Common myeloid progenitor, CD34-positive (primary cell): ENCODE results near the gene FKBP6.
A peak's percentile ranks its signal among the peaks of the same experiment; 100 is the strongest.
"Not testable (repeated sequence)": the region's sequence is repeated elsewhere in the genome, so short reads cannot be mapped to it uniquely, and the experiment has no call there.

Experiments
- CTCF ChIA-PET: fragments of 350-600 bp; sonication (Branson Sonifier 250); formaldehyde crosslinking; loops from one replicate; lab custom pipeline; 2021; ENCODE audit warnings: antibody characterized with exemption; lab: Charles Lee
- POLR2A ChIA-PET: fragments of 350-600 bp; sonication (Branson Sonifier 250); formaldehyde crosslinking; loops from one replicate; lab custom pipeline; 2021; ENCODE audit warnings: antibody characterized with exemption; lab: Charles Lee
- DNase-seq, 3 donors: peaks; one replicate each; pipeline versions ENCODE4 v3.0.0 to v3.0.0-alpha.2; 2013
- H3K27ac ChIP-seq, 2 experiments: 1 replicate in 1 of 2; 2 replicates in 1 of 2; pipeline ENCODE4 v1.7.0; 2013; ENCODE audit warnings: inconsistent platforms in 2 of 2, low read length in 2 of 2, mild to moderate bottlenecking in 2 of 2, low read depth in 1 of 2, moderate library complexity in 1 of 2; ENCODE audit not compliant: severe bottlenecking in 2 of 2, insufficient read depth in 1 of 2, poor library complexity in 1 of 2
- H3K27me3 ChIP-seq, 5 experiments: replicated peaks in 2 of 5; 1 replicate in 3 of 5; 2 replicates in 2 of 5; pipeline versions ENCODE4 v1.6.1 to v1.7.0; 2013; ENCODE audit warnings: low read length in 4 of 5, mild to moderate bottlenecking in 2 of 5, moderate library complexity in 2 of 5, inconsistent platforms in 1 of 5; ENCODE audit not compliant: insufficient read depth in 5 of 5, control insufficient read depth in 4 of 5
- H3K36me3 ChIP-seq, 4 experiments: 1 replicate in 2 of 4; 2 replicates in 2 of 4; pipeline versions ENCODE4 v1.6.1 to v1.7.0; 2013; ENCODE audit warnings: low read length in 3 of 4, control low read depth in 1 of 4, mild to moderate bottlenecking in 1 of 4; ENCODE audit not compliant: control insufficient read depth in 4 of 4, insufficient read depth in 4 of 4
- H3K4me1 ChIP-seq, 4 experiments: 1 replicate in 3 of 4; 2 replicates in 1 of 4; pipeline versions ENCODE4 v1.6.1 to v1.7.1; 2013; ENCODE audit warnings: low read length in 3 of 4, mild to moderate bottlenecking in 3 of 4, control low read depth in 1 of 4, inconsistent platforms in 1 of 4, moderate library complexity in 1 of 4; ENCODE audit not compliant: control insufficient read depth in 4 of 4, insufficient read depth in 4 of 4; ENCODE audit errors: control extremely low read depth in 1 of 4
- H3K4me3 ChIP-seq, 7 experiments: 1 replicate in 4 of 7; 2 replicates in 3 of 7; pipeline versions ENCODE4 v1.5.1 to v1.7.0; 2013; ENCODE audit warnings: mild to moderate bottlenecking in 7 of 7, low read length in 6 of 7, moderate library complexity in 6 of 7, inconsistent platforms in 2 of 7, low read depth in 2 of 7, control low read depth in 1 of 7; ENCODE audit not compliant: insufficient read depth in 4 of 7, control insufficient read depth in 1 of 7; ENCODE audit errors: extremely low read depth in 1 of 7
- H3K9me3 ChIP-seq, 5 experiments: 1 replicate in 4 of 5; 2 replicates in 1 of 5; pipeline versions ENCODE4 v1.6.1 to v1.7.1; 2013; ENCODE audit warnings: low read length in 4 of 5, mild to moderate bottlenecking in 2 of 5, inconsistent platforms in 1 of 5, low read depth in 1 of 5, moderate library complexity in 1 of 5; ENCODE audit not compliant: control insufficient read depth in 4 of 5, insufficient read depth in 2 of 5; ENCODE audit errors: control extremely low read depth in 1 of 5
- WGBS: methylation state at CpG from one replicate; pipeline ENCODE4 v1.1.5; 2013; ENCODE audit not compliant: insufficient coverage; 5-methylcytosine and 5-hydroxymethylcytosine counted together

Gene FKBP6

DNA sequence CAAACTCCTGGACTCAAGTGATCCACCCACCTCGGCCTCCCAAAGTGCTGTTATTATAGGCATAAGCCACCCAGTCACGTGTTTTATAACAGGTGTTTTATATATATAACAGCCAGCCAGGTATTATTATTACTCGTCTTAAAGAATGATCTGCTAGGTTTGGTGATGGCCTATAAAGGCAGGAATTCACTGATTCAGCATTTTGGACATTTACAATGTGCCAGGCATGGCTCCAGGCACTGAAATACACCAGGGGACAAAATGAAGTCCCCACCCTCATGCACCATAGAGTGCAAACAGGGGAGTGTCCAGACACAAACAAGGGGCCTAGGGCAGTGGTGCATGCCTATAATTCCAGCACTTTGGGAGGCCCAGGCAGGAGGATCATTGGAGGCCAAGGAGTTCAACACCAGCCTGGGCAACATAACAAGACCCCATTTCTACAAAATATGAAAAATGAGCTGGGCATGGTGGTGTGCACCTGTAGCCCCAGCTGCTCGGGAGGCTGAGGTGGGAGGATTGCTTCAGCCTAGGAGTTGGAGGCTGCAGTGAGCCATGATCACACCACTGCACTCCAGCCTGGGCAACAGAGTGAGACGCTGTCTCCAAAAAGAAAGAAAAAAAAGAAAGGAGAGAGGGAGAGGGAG lies 4.4 kb upstream of the FKBP6 start:
- CTCF ChIA-PET = interaction anchor here (0.7 to 2.4 kb wide), 8 partner anchors 10 to 382 kb away, joined by 3 to 14 read pairs (median 4); no protein-coding TSS in a partner anchor
- H3K36me3 ChIP-seq, DNase-seq, H3K27ac ChIP-seq, POLR2A ChIA-PET, H3K9me3 ChIP-seq, H3K27me3 ChIP-seq: not testable (repeated sequence)
- WGBS = no CpG with 5 or more reads among the region's 5 CpGs
- Histone ChIP-seq H3K4me1 (peaks cover 0 to 12% (median 10%) of the 10 kb centered on the region in 4 experiments), H3K4me3 (peak overlapping the region in 6 of 7 experiments; percentile 10 to 59 (median 39))

DNA sequence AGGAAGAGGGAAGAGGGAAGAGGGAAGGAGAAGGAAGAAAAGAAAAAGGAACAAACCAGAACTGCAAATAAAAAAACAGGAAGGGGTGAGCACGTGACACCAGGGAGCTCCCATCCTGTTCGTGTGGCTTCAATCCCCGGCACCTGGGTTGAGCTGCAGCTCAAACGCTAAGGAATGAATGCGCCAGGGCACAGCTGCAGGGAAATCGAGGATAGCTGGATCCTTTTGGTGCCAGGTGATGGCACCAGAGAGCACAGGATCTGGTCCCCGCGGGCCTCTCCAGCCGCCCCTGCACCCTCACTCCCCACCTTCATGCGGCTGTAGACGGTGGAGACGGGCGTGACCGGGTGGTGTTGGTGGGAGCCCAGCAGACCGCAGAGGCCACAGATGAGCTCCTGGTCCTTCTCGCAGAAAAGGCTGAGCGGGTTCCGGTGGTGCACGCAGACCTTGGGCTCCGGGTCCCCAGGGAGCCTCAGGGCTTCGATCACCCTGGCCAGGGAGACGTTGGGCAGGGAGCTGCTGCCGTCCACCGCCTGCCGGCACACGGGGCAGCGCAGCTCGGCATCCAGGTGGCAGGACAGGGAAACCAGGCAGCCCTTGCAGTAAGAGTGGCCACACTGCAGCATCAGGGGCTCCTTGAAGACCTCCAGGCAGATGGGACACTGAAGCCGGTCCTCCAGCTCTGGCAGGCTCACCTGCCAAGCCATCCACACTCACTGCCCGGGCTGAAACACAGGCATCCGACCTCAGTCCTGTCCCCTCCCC lies 3.7 kb upstream of the FKBP6 start:
- Histone ChIP-seq H3K4me3 (peak overlapping the region in 6 of 7 experiments; percentile 10 to 59 (median 39)), H3K4me1 (peaks cover 0 to 12% (median 10%) of the 10 kb centered on the region in 4 experiments)
- CTCF ChIA-PET = interaction anchor here (0.7 to 1.7 kb wide), 8 partner anchors 9 to 381 kb away, joined by 3 to 14 read pairs (median 3); no protein-coding TSS in a partner anchor
- H3K27ac ChIP-seq, H3K9me3 ChIP-seq, H3K27me3 ChIP-seq, POLR2A ChIA-PET, H3K36me3 ChIP-seq: not testable (repeated sequence)
- WGBS = 25% methylated on average over 18 of the region's 31 CpGs
- peak; percentile 45 to 72 (median 71) for DNase-seq

GRCh38 chr7:73325424-73325823 lies 2.5 kb upstream of the FKBP6 start:
- POLR2A ChIA-PET, H3K9me3 ChIP-seq, H3K4me3 ChIP-seq, DNase-seq, H3K27me3 ChIP-seq, H3K36me3 ChIP-seq, H3K27ac ChIP-seq: not testable (repeated sequence)
- H3K4me1 ChIP-seq = peaks cover 0 to 14% (median 12%) of the 10 kb centered on the region in 4 experiments
- 78% methylated on average over 3 of the region's 6 CpGs for WGBS
- CTCF ChIA-PET = interaction anchor here (1.7 kb wide), 2 partner anchors 8 to 126 kb away, joined by 5 to 8 read pairs; no protein-coding TSS in a partner anchor

DNA sequence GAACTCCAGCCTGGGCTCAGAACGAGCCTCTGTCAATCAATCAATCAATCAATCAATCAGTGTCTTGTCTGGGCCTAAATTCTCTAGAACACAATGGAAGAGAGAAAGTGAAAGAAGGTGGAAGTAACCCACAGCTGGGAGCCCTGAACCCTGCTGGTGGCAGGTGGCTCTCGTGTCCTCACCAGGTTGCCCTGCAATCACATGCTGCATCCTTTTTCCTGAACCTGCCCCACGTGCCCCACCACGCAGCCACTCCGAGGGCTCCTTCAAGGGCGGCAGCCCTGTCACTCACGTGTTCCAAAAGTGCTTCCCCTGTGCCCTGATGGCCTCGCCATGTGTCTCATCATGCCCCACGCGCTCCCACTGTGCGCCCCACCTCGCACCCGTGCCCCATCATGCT lies 512 bp upstream of the FKBP6 start:
- H3K36me3 ChIP-seq, H3K27me3 ChIP-seq, POLR2A ChIA-PET, H3K4me3 ChIP-seq, H3K27ac ChIP-seq, DNase-seq, H3K9me3 ChIP-seq: not testable (repeated sequence)
- no CpG with 5 or more reads among the region's 13 CpGs for WGBS
- CTCF ChIA-PET = interaction anchor here (1.3 kb wide), 1 partner anchor 11 kb away, joined by 3 read pairs; no protein-coding TSS in a partner anchor
- H3K4me1 ChIP-seq = peaks cover 0 to 15% (median 12%) of the 10 kb centered on the region in 4 experiments

DNA sequence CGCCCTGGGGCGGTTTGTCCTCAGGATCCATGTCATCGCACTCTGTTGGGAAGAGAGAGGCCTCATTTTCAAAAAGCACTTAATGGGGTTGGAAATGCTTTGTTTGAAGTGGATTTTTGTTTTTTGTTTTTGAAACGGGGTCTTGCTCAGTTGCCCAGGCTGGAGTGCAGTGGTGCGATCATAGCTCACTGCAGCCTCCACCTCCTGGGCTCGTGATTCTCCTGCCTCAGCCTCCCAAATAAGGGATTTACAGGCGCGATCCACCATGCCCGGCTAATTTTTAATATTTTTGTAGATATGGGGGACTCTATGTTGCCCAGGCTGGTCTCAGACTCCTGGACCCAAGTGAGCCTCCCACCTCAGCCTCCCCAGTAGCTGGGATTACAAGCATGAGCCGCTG lies 735 bp downstream of the FKBP6 start:
- Histone ChIP-seq H3K9me3 (no peaks in the 10 kb centered on the region), H3K27me3 (no peaks in the 10 kb centered on the region), H3K27ac (no peak overlapping the region), H3K4me1 (peaks cover 0 to 14% (median 11%) of the 10 kb centered on the region in 4 experiments), H3K36me3 (no peaks in the 10 kb centered on the region), H3K4me3 (no peak overlapping the region)
- DNase-seq = no peak
- POLR2A ChIA-PET = no interaction called here
- CTCF ChIA-PET = interaction anchor here (1.3 to 1.4 kb wide), 2 partner anchors 13 to 119 kb away, joined by 3 to 6 read pairs; no protein-coding TSS in a partner anchor
- 100% methylated on average over 4 of the region's 10 CpGs for WGBS

- DNase-seq = peak in 2 of 3 donors; percentile 17 to 27
- WGBS = 35% methylated on average over 9 of the region's 11 CpGs
- Histone ChIP-seq H3K36me3 (no peaks in the 10 kb centered on the region), H3K9me3 (no peaks in the 10 kb centered on the region), H3K4me1 (peaks cover 0 to 6% (median 1%) of the 10 kb centered on the region in 4 experiments), H3K27me3 (no peaks in the 10 kb centered on the region), H3K27ac (no peak overlapping the region), H3K4me3 (no peak overlapping the region)
- ChIA-PET POLR2A (interaction anchor here (0.5 kb wide), 1 partner anchor 41 kb away, joined by 5 read pairs; no protein-coding TSS in a partner anchor), CTCF (interaction anchor here (1.3 to 1.4 kb wide), 2 partner anchors 12 to 118 kb away, joined by 3 to 6 read pairs; no protein-coding TSS in a partner anchor)
These were observed 2.1 kb downstream of the FKBP6 start for GRCh38 chr7:73329861-73330581.
